ENCODE measurements around the gene KIRREL3. TPM values are rescaled to one million over a fixed set of nuclear protein-coding genes. Genes with fewer than 3 reads are reported as not detected.

KIRREL3 gene
- total RNA-seq, result under 1 TPM; 0.13 to 0.58 (median 0.30) TPM
- polyA plus RNA-seq, result under 1 TPM; 0.20 to 0.29 TPM
- long read RNA-seq, donor 1, partial matches to known transcripts, result 0 of 1 reads
- long read RNA-seq, donor 1, other reads (novel, unspliced or antisense), result 1 of 1 reads
- long read RNA-seq, donor 2, result 0 reads
- long read RNA-seq, donor 3, partial matches to known transcripts, result 0 of 2 reads
- long read RNA-seq, donor 3, other reads (novel, unspliced or antisense), result 2 of 2 reads

DNA sequence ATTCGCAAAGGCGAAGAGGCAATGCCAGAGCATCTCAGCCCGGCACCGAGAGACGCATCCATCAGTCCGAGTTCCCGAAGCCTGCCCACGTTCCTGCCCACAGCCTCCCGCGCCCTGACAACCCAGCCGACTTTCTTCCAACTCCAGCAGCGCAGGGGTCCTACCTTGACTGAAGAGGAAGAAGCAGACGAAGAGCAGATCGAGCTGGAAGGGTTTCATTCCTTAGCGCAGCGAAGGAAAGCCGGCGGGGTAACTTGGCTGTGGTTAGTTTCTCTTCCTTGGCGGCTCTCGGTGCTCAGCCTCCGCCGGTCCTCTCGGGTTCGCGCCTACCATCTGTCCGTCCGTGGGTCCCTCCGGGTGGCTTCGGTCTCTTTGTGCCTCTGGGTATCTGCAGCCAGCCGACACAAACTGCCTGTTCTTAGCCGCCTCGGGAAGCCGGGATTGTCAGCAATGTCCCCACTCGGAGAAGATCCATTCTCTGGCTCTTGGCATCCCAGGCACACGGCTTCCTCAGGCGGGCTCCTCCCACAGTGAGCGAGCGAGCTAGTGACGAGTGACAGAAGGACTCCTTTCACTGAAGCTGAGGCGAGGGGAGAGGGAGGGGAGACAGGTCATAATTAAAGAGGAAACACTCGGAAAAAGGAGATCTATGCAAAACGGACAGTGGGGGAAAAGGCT is at the start of gene KIRREL3:
Gene KIRREL3 (minus strand): TSS at position 480 of the 678 bp plus-strand sequence.
- H3K4me1 ChIP-seq, result peaks cover 0 to 18% (median 9%) of the 10 kb centered on the region in 9 donors
- TF ChIP-seq, protein P1, sequence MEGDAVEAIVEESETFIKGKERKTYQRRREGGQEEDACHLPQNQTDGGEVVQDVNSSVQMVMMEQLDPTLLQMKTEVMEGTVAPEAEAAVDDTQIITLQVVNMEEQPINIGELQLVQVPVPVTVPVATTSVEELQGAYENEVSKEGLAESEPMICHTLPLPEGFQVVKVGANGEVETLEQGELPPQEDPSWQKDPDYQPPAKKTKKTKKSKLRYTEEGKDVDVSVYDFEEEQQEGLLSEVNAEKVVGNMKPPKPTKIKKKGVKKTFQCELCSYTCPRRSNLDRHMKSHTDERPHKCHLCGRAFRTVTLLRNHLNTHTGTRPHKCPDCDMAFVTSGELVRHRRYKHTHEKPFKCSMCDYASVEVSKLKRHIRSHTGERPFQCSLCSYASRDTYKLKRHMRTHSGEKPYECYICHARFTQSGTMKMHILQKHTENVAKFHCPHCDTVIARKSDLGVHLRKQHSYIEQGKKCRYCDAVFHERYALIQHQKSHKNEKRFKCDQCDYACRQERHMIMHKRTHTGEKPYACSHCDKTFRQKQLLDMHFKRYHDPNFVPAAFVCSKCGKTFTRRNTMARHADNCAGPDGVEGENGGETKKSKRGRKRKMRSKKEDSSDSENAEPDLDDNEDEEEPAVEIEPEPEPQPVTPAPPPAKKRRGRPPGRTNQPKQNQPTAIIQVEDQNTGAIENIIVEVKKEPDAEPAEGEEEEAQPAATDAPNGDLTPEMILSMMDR (IDR thresholded peaks at IDR 0.05), result no peak
- H3K36me3 ChIP-seq, result no peaks in the 10 kb centered on the region
- intact Hi-C loops (cut with DNase I), result loop anchor here in 1 of 10 donors (5.0 kb wide), 1 partner anchor 347 kb away; no protein-coding TSS in a partner anchor
- H3K9me3 ChIP-seq, result no peaks in the 10 kb centered on the region
- ATAC-seq, result peak in 3 of 8 donors; percentile 37 to 52 (median 43)
- H3K27me3 ChIP-seq, result peaks cover 13 to 98% (median 92%) of the 10 kb centered on the region in 7 donors
- 1 to 3% methylated on average over 41 to 42 of the region's 42 CpGs for WGBS, 2 donors
- H3K27ac ChIP-seq, result no peak within 1 kb of the TSS
- DNase-seq, result peak in 1 of 2 donors; percentile 17
- H3K4me3 ChIP-seq, result peak within 1 kb of the TSS in 9 of 10 donors; percentile 4 to 52 (median 39)

DNA sequence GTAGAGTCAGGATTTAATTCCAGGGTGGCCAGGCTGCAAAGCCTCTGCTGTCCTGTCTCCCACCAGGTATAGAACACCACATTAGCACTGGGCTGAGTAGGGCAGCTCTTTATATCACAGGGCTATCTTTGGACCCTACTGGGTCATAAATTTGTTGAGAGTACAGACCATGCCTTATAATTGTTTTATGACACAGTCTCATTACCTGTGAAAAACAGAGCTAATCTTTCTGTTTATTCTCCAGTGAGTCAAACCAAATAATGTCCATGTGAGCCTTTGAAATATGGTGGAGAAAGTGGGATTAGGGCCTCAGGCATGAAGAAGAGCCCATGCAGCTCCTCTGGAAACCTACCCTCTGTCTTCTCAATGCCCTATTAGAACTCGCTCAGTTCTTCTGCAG is 49.6 kb upstream of the KIRREL3 start:
- no peak for DNase-seq
- no peak for ATAC-seq
- TF ChIP-seq, protein P1 (IDR thresholded peaks at IDR 0.05), result no peak
- no peaks in the 10 kb centered on the region for H3K4me1 ChIP-seq
- no peaks in the 10 kb centered on the region for H3K36me3 ChIP-seq
- intact Hi-C loops (cut with DNase I), result no loop called here
- H3K27ac ChIP-seq, result no peak overlapping the region
- peaks cover 0 to 8% (median 0%) of the 10 kb centered on the region in 7 donors for H3K27me3 ChIP-seq
- 85 to 90% methylated on average over 1 of the region's 1 CpG for WGBS, 2 donors
- H3K4me3 ChIP-seq, result no peak overlapping the region
- no peaks in the 10 kb centered on the region for H3K9me3 ChIP-seq

DNA sequence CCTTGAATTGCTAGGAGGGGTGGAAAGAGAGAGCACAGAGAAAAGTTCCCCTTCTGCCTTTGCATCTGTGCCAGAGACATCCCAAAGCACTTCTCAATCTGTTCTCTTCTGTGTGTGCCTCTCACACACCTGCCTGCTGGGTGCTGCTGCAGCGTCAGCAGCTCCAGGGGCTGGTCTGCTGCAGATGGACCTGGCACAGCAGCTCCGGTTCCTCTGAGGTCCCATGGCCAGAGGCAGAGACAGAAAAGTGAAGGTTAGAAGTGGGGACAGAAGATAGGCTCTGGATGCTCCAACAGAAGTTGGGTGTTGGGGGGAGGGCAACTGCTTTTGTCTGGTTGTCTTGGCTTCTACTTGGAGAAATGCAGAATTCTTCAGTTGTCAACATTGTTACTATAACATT is 48.9 kb upstream of the KIRREL3 start:
- Histone ChIP-seq H3K36me3 (no peaks in the 10 kb centered on the region), H3K27me3 (peaks cover 0 to 4% (median 0%) of the 10 kb centered on the region in 7 donors), H3K27ac (no peak overlapping the region), H3K4me1 (no peaks in the 10 kb centered on the region), H3K9me3 (no peaks in the 10 kb centered on the region), H3K4me3 (no peak overlapping the region)
- 81 to 82% methylated on average over 2 of the region's 2 CpGs for WGBS, 2 donors
- TF ChIP-seq, protein P1 (IDR thresholded peaks at IDR 0.05), result no peak
- DNase-seq (no peak), ATAC-seq (no peak)
- intact Hi-C loops (cut with DNase I), result no loop called here

DNA sequence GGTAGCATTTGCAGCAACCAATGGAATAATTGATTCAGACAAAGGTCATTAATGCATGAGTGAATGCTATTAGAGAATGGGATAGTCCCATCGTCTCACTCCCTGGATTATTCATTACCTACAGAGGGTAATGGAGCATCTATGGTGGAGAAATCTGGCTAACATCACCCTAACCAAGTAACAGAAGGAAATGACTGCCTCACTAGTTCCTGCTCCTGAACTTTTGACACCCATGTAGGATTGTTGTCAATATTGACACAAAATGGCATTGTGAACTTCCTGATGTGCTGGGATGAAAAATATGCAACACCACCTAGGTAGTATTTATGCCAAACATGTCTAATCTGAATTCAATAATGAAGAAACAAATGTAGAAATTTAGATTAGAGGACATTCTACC is 44.0 kb upstream of the KIRREL3 start:
- Histone ChIP-seq H3K27me3 (peaks cover 0 to 12% (median 0%) of the 10 kb centered on the region in 7 donors), H3K4me1 (no peaks in the 10 kb centered on the region), H3K9me3 (no peaks in the 10 kb centered on the region), H3K4me3 (no peak overlapping the region), H3K27ac (no peak overlapping the region), H3K36me3 (no peaks in the 10 kb centered on the region)
- no peak for DNase-seq
- WGBS, 2 donors, result 67% methylated on average over 1 of the region's 1 CpG
- intact Hi-C loops (cut with DNase I), result no loop called here
- TF ChIP-seq, protein P1 (IDR thresholded peaks at IDR 0.05), result no peak
- ATAC-seq, result no peak
